C1 segment of cervical spinal cord (tissue), 14 donors: ENCODE results near the gene UNC45A.

Experiments
- DNase-seq, 14 donors: peaks; one replicate each; lab custom pipeline; 2025; lab: John Stamatoyannopoulos, UW

UNC45A gene

GRCh38 chr15:90962021-90962420 is 26.9 kb downstream of the UNC45A start:
- no peak for DNase-seq

GRCh38 chr15:90966262-90966661 is 31.2 kb downstream of the UNC45A start:
- DNase-seq = no peak

- DNase-seq = no peak
These were observed 32.1 kb downstream of the UNC45A start for GRCh38 chr15:90967206-90967605.

GRCh38 chr15:90968434-90968833 is 33.3 kb downstream of the UNC45A start:
- DNase-seq = no peak

- DNase-seq = no peak
These were observed 35.2 kb downstream of the UNC45A start for GRCh38 chr15:90970274-90970673.

GRCh38 chr15:90972133-90972532 is 37.0 kb downstream of the UNC45A start:
- DNase-seq = no peak

GRCh38 chr15:90974216-90974615 is 39.1 kb downstream of the UNC45A start:
- DNase-seq = no peak

- DNase-seq = no peak
These were observed 44.5 kb downstream of the UNC45A start for GRCh38 chr15:90979582-90979981.

GRCh38 chr15:90981681-90982080 is 46.6 kb downstream of the UNC45A start:
- no peak for DNase-seq

GRCh38 chr15:90982135-90982534 is 47.0 kb downstream of the UNC45A start:
- DNase-seq = no peak

- no peak for DNase-seq
These were observed 51.9 kb downstream of the UNC45A start for GRCh38 chr15:90986790-90987507.

- no peak for DNase-seq
These were observed 52.6 kb downstream of the UNC45A start for GRCh38 chr15:90987561-90988141.

GRCh38 chr15:90988296-90988695 is 53.2 kb downstream of the UNC45A start:
- DNase-seq = no peak

GRCh38 chr15:90989040-90989768 is 54.1 kb downstream of the UNC45A start:
- no peak for DNase-seq

- no peak for DNase-seq
These were observed 55.4 kb downstream of the UNC45A start for GRCh38 chr15:90990446-90990845.

GRCh38 chr15:90991587-90992285 is 56.7 kb downstream of the UNC45A start:
- DNase-seq = no peak

GRCh38 chr15:90994059-90994416 is 59.0 kb downstream of the UNC45A start:
- peak in 1 of 14 donors; percentile 31 for DNase-seq

GRCh38 chr15:90994417-90995311 is 59.6 kb downstream of the UNC45A start, which contains the start of gene PRC1:
Gene PRC1 (minus strand): TSS chr15:90994535. CDS start chr15:90994417, 118 bp downstream.
- peak; percentile 46 to 96 (median 90) for DNase-seq

GRCh38 chr15:90998737-90999136 is 63.7 kb downstream of the UNC45A start:
- DNase-seq = no peak

GRCh38 chr15:91001209-91001608 is 66.1 kb downstream of the UNC45A start:
- no peak for DNase-seq
